Keratinocyte (primary cell): ENCODE measurements around the gene TMEM63B.

Experiments used
- CTCF ChIP-seq, 3 experiments: IDR thresholded peaks in 1 of 3; conservative IDR thresholded peaks in 1 of 3; optimal IDR thresholded peaks in 1 of 3; 2 replicates in 2 of 3; 3 replicates in 1 of 3; pipeline versions ENCODE3 to v1.5.1; 2011; ENCODE audit warnings: low read length in 3 of 3, mild to moderate bottlenecking in 3 of 3, moderate library complexity in 2 of 3, control low read depth in 1 of 3, inconsistent platforms in 1 of 3; ENCODE audit not compliant: insufficient read depth in 2 of 3; ENCODE audit errors: extremely low read depth in 1 of 3
- EZH2 ChIP-seq: IDR thresholded peaks from one replicate; pipeline ENCODE4 v1.6.1; 2012; ENCODE audit warnings: inconsistent platforms, mild to moderate bottlenecking, low read length, moderate library complexity

GRCh38 chr6:44091981-44092884 lies 35.1 kb upstream of the TMEM63B start:
- TF ChIP-seq CTCF (optimal IDR thresholded peaks at IDR 0.05 in 1 of 3, IDR thresholded peaks at IDR 0.05 in 1 of 3, conservative IDR thresholded peaks at IDR 0.05 in 1 of 3; ENCODE audit: extremely low read depth in 1 of 3, insufficient read depth in 2 of 3, low read length in 3 of 3) (no peak), EZH2 (no peak)
